Activated T-cell treated with anti-CD3 and anti-CD28 coated beads, Interleukin-2, amount 50 U/mL, for 24 hours (primary cell): ENCODE results near the gene KRT15.

Experiments used
- DNase-seq: peaks from one replicate; pipeline ENCODE4 v3.0.0-alpha.2; 2020
- H3K27ac Mint-ChIP-seq: 2 replicates; pipeline ENCODE4 v1.8.0; 2020; ENCODE audit warnings: mild to moderate bottlenecking, mixed read lengths
- H3K27me3 Mint-ChIP-seq: 2 replicates; pipeline ENCODE4 v1.8.0; 2020; ENCODE audit warnings: mixed read lengths
- H3K36me3 Mint-ChIP-seq: 2 replicates; pipeline ENCODE4 v1.8.0; 2020; ENCODE audit warnings: low read depth, mixed read lengths
- H3K4me1 Mint-ChIP-seq: 2 replicates; pipeline ENCODE4 v1.8.0; 2020; ENCODE audit warnings: low read depth, mixed read lengths
- H3K4me3 Mint-ChIP-seq: 2 replicates; pipeline ENCODE4 v1.8.0; 2020; ENCODE audit warnings: mild to moderate bottlenecking, moderate library complexity, mixed read lengths
- H3K9me3 Mint-ChIP-seq: 2 replicates; pipeline ENCODE4 v1.8.0; 2020; ENCODE audit warnings: mixed read lengths

KRT15 gene

GRCh38 chr17:41523225-41523593 is 4.5 kb upstream of the KRT15 start:
- no peaks in the 10 kb centered on the region for H3K36me3 Mint-ChIP-seq
- DNase-seq, result no peak

DNA sequence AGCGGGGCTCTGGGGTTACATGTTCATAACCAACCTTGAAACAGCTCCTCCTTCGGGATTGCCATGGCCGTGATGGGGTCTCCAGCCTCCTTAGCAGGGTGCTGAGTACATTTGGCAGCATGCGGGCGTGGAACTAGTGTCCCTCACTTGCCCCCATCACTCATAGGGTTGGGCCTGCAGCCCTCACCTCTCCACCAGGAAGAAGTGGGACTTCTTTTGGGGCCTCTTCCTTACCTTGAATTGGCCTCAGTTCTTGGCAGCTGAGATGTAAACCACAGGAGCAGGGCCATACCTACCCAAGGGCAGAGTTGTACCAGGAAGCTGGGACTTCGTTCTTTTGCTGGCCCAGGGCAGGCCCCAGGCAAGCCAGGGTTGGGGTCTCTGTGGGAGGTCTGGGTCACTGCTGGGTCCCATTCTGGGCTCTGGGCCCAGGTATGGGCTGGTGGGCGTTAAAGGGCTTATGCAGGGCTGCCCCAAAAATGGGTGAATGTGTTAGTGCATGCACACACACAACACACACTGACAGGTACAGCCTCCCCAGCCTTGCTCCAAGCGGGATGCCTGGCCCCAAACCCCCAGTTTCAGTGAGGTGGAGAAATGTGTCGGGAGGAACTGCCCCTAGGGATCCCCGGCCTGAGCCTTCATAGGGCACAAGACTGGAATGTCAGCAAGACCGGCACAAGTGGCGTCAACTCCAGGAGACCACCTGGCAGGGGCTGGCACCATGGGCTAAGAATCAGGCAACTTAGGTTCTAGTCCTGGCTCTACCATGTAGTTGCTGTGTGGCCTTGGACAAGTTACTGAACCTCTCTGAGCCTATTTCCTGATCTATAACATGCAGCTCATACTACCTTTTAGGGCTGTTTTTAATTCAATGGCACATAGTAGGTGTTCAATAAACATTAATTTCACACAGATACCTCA is 3.9 kb upstream of the KRT15 start:
- no peak for DNase-seq
- no peaks in the 10 kb centered on the region for H3K9me3 Mint-ChIP-seq
- no peak overlapping the region for H3K27ac Mint-ChIP-seq
- H3K36me3 Mint-ChIP-seq, result no peaks in the 10 kb centered on the region
- no peak overlapping the region for H3K4me3 Mint-ChIP-seq
- peaks cover 21% of the 10 kb centered on the region for H3K27me3 Mint-ChIP-seq
- H3K4me1 Mint-ChIP-seq, result peaks cover 4% of the 10 kb centered on the region

More at GRCh38 chr17:41523225-41523593, 4.5 kb upstream of the KRT15 start:
- Mint-ChIP-seq H3K27ac (no peak overlapping the region), H3K4me3 (no peak overlapping the region), H3K27me3 (peaks cover 27% of the 10 kb centered on the region), H3K9me3 (no peaks in the 10 kb centered on the region), H3K4me1 (peaks cover 6% of the 10 kb centered on the region)

DNA sequence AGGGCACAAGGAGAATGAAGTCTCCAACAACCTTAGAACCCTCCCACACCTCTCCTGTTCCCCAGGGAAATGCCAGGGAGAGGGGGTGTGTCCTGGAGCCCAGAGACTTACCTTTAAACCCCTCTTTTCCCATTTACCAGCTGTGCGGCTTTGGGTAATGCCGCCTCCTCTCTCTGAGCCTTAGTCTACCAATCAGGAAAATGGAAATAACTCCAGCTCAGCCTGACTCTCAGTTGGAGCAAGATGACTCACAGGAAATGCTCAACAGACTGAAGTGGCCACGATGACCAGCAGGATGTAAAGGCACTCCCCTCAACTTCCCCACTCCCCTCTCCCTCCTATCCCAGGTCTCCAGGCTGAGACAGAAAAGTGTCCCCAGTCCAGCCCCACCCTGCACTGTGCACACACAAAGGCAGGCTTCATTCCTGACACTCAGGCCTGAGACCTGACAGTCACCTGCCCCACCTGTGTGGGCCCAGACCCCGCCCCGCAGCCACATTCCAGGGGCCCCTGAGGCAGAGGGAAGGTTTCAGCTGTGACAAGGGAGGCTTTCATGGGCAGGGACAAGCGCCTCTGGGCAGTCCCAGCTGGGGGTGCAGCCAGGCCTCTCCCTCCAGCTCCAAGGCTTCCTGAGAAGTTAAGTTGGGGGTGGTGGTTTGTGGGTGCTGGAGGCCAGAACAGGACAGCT is 3.0 kb upstream of the KRT15 start:
- Mint-ChIP-seq H3K4me1 (no peaks in the 10 kb centered on the region), H3K27ac (no peak overlapping the region), H3K27me3 (peaks cover 12% of the 10 kb centered on the region), H3K36me3 (no peaks in the 10 kb centered on the region), H3K4me3 (no peak overlapping the region), H3K9me3 (no peaks in the 10 kb centered on the region)
- DNase-seq, result no peak

DNA sequence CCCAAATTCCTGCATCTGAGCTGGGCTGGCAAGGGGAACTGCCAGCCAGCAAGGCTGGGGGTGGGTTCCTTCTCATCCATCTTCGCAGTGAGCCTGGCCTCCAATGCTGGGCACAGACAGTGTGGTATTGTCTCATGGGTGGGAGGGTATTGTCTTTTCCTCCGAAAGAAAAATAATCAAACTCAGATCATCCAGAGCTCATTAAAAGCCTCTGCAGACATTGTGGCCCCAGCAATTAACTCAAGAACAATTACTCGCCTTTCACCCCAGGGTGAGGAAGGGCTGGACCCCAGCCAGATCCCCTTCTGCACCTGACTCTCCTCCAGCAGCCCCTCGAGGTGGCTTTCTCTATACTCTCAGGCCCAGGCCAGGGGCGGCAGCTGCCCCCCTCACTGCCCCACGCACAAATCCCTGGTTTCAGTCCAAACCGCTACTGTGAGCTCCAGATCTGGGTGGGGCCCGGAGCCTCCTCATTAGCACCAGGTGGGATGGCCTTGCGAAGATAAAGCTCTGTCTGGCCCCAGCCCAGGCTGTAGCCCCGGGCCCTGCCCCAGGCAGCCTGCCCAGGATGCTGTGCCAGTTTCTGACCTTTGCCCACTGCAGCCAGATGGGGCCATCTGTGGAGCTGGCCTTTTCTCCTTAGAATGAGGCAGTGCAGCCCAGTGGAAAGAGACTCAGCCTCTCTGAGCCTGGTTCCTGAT is 2.3 kb upstream of the KRT15 start:
- Mint-ChIP-seq H3K4me1 (no peaks in the 10 kb centered on the region), H3K27me3 (peaks cover 6% of the 10 kb centered on the region), H3K27ac (no peak overlapping the region), H3K36me3 (no peaks in the 10 kb centered on the region), H3K9me3 (no peaks in the 10 kb centered on the region), H3K4me3 (no peak overlapping the region)
- DNase-seq, result no peak

- H3K27ac Mint-ChIP-seq, result no peak overlapping the region
- H3K4me1 Mint-ChIP-seq, result no peaks in the 10 kb centered on the region
- no peaks in the 10 kb centered on the region for H3K36me3 Mint-ChIP-seq
- DNase-seq, result no peak
- H3K4me3 Mint-ChIP-seq, result no peak overlapping the region
- H3K27me3 Mint-ChIP-seq, result peaks cover 2% of the 10 kb centered on the region
- H3K9me3 Mint-ChIP-seq, result no peaks in the 10 kb centered on the region
Measured at GRCh38 chr17:41519501-41520224, 973 bp upstream of the KRT15 start.

GRCh38 chr17:41518031-41518430 is 659 bp downstream of the KRT15 start:
- Mint-ChIP-seq H3K9me3 (no peaks in the 10 kb centered on the region), H3K4me1 (no peaks in the 10 kb centered on the region), H3K4me3 (no peak overlapping the region), H3K36me3 (no peaks in the 10 kb centered on the region), H3K27me3 (no peaks in the 10 kb centered on the region), H3K27ac (no peak overlapping the region)
- no peak for DNase-seq

DNA sequence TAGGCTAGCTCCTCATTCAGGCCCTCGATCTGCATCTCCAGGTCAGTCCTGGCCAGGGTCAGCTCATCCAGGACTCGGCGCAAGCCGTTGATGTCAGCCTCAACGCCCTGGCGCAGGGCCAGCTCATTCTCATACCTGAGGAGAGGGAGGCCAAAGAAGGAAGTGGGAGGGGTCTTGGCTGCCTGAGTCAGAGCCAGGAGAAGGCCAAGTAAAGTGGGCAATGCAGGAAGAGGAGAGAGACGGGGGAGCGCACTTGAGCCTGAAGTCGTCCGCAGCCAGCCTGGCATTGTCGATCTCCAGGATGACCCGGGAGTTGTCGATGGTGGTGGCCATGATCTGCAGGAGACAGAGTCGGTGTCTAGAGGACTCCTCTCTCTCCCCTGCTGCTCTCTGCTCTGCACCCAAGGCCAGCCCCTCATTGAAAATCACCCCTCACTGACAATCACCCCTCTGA is 1.8 kb downstream of the KRT15 start:
- Mint-ChIP-seq H3K4me1 (no peaks in the 10 kb centered on the region), H3K27ac (no peak overlapping the region), H3K27me3 (no peaks in the 10 kb centered on the region), H3K4me3 (no peak overlapping the region), H3K36me3 (no peaks in the 10 kb centered on the region), H3K9me3 (no peaks in the 10 kb centered on the region)
- DNase-seq, result no peak

GRCh38 chr17:41516147-41516829 is 2.4 kb downstream of the KRT15 start:
- H3K9me3 Mint-ChIP-seq, result no peaks in the 10 kb centered on the region

DNA sequence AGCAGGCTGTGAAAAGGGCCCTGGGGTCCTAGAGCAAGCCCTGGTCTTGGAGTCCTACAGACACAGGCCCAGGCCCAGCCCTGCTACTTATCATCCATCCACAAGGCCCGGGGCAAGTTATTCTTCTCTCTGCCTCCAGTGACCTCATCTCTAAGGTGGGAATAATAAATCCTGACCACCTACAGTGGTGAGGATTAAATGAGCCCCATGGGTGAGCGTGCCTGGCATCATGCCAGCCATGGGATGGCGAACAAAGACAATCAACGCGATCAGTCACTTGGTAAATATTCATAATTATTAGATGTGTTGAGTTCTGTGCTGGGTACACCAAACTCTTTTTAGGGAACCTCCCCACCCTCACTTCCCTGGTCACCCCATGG is 5.5 kb downstream of the KRT15 start:
- Mint-ChIP-seq H3K27me3 (no peaks in the 10 kb centered on the region), H3K36me3 (no peaks in the 10 kb centered on the region), H3K4me1 (no peaks in the 10 kb centered on the region), H3K27ac (no peak overlapping the region), H3K9me3 (no peaks in the 10 kb centered on the region), H3K4me3 (no peak overlapping the region)
- DNase-seq, result no peak

More at GRCh38 chr17:41516147-41516829, 2.4 kb downstream of the KRT15 start:
- Mint-ChIP-seq H3K4me1 (no peaks in the 10 kb centered on the region), H3K36me3 (no peaks in the 10 kb centered on the region), H3K27me3 (no peaks in the 10 kb centered on the region), H3K27ac (no peak overlapping the region), H3K4me3 (no peak overlapping the region)
- no peak for DNase-seq

DNA sequence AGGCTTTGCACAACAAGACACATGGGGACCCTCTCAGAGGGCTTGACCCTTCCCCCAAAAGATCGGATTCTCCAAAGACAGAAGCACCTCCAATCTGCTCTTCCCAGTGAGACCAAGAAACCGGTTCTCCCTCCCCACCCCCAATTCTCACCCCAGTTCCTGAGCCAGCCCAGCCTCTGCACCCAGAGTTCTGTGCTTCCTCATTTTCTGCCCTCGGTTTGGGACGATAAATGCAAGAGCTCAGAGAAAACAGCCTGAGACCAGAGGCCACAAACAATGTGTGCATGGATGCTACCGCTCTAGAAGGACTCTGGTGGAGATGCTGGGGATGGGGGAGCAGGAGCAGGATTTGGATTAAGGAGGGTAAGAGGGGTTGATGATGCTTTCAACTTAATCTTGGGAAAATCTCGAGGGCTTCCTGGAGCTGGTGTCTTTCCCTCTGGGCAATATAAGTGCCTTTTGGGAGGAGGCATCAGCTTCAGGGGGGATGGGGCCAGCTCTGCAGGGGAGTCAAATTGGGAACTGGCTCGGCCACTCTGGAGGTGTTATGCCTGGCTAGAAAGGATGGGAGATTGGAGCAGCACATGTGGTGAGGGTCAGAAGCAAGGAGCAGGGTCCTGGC is 6.0 kb downstream of the KRT15 start:
- no peaks in the 10 kb centered on the region for H3K36me3 Mint-ChIP-seq
- no peaks in the 10 kb centered on the region for H3K27me3 Mint-ChIP-seq
- no peak overlapping the region for H3K27ac Mint-ChIP-seq
- H3K9me3 Mint-ChIP-seq, result no peaks in the 10 kb centered on the region
- no peak overlapping the region for H3K4me3 Mint-ChIP-seq
- no peaks in the 10 kb centered on the region for H3K4me1 Mint-ChIP-seq
- DNase-seq, result no peak

DNA sequence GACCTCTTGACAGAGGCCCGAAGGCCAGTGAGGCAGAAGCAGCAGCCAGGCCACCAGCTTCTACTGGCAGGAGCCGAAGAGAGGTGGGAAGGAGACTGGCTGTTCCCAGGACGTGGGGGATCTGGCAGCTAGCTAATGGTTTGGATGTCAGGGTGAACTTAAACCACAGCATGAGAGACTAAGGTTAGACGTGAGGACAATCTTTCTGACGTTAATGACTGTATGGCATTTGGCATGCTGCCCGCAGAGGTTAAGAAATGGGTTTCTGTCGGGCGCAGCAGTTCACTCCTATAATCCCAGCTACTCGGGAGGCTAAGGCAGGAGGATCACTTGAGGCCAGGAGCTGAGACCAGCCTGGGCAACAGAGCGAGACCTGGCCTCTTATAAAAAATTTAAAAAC is 7.0 kb downstream of the KRT15 start:
- Mint-ChIP-seq H3K4me1 (no peaks in the 10 kb centered on the region), H3K4me3 (no peak overlapping the region), H3K27me3 (no peaks in the 10 kb centered on the region), H3K27ac (no peak overlapping the region), H3K36me3 (no peaks in the 10 kb centered on the region), H3K9me3 (no peaks in the 10 kb centered on the region)
- no peak for DNase-seq

DNA sequence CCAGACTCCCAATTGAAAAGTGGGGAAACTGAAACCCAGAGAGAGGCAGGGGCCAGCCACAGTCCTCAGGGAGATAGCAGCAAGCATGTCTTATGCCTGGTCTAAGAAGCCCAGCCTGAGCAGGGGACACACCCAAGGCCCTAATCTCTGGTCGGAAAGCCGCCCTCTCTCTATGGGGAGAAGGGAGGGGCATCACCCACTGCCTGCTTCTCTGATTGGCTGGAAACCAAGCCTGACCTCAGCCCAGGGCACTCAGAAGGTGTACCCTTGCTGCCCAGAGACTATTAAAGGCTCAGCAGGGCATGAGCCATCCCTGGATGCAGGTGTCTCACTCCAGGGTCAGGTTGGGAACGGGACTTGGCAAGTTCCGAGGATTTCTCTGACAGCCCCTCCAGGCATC is 7.6 kb downstream of the KRT15 start:
- Mint-ChIP-seq H3K27me3 (no peaks in the 10 kb centered on the region), H3K9me3 (no peaks in the 10 kb centered on the region)

DNA sequence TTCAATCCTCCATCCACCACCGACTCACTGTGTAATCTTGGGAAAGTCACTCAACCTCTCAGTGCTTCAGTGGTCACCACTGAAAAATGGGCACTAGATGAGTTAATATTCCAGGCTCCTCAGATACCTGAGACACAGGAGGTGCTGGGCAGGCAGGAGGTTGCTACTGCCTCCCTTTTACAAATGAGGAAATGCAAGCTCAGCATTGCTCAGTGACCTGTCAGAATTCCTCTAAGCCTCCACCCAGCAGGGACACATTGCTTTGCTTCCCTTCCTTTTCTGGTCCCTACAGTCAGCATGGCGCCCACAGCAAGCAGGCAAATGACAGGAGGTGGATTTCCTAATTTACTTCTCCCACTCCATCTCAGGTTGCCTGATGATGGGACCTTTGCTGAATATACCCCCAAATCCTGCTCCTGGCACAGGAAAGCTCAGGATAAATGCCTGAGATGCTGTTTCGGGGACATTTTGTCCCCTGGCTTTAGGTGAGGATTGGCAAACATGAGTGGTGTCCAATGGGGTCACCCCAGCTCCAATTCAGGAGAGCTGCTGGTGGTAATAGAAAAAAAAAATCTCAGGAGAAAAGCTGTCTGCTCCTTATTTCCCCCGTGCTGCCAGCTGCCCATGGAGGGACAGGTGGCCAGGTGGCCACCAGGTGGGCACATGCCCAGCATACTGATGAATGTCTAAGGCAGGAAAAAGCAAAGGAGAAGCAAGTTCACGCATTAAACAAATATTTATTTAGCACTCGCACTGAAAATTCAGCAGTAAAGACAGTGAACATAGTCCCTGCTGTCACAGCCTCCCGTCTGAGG is 8.2 kb downstream of the KRT15 start:
- DNase-seq, result no peak
- Mint-ChIP-seq H3K4me3 (no peak overlapping the region), H3K27ac (no peak overlapping the region), H3K36me3 (no peaks in the 10 kb centered on the region), H3K9me3 (no peaks in the 10 kb centered on the region), H3K4me1 (no peaks in the 10 kb centered on the region), H3K27me3 (no peaks in the 10 kb centered on the region)

More for the DNA sequence above, 7.6 kb downstream of the KRT15 start:
- H3K27ac Mint-ChIP-seq, result no peak overlapping the region
- no peak for DNase-seq
- H3K36me3 Mint-ChIP-seq, result no peaks in the 10 kb centered on the region
- H3K4me1 Mint-ChIP-seq, result no peaks in the 10 kb centered on the region
- no peak overlapping the region for H3K4me3 Mint-ChIP-seq
